Measurements from ENCODE around the gene CHST15.

GRCh38 chr10:124132306-124132705 lies 38.9 kb upstream of the CHST15 start:
- TF ChIP-seq EP300 (IDR thresholded peaks at IDR 0.05), result no peak
- no peak for TF ChIP-seq CTCF (IDR thresholded peaks at IDR 0.05)
